SK-N-MC (cell line): Measurements from ENCODE around the gene AKR1C3.
"Not testable (repeated sequence)": the region's sequence is repeated elsewhere in the genome, so short reads cannot be mapped to it uniquely, and the experiment has no call there.

Source experiments
- DNase-seq: peaks from one replicate; pipeline ENCODE4 v3.0.0-alpha.2; 2011; ENCODE audit warnings: low read depth, low spot score
- H3K27ac ChIP-seq: fragments of 200-600 bp; sonication (generic); 2 replicates; pipeline ENCODE4 v1.5.1; 2016; ENCODE audit warnings: mixed run types
- H3K36me3 ChIP-seq: fragments of 200-600 bp; sonication (generic); 2 replicates; pipeline ENCODE4 v1.6.1; 2017; ENCODE audit warnings: antibody characterized with exemption, low read length, mixed read lengths; ENCODE audit not compliant: insufficient read depth
- H3K4me3 ChIP-seq: fragments of 200-600 bp; sonication (generic); 2 replicates; pipeline ENCODE4 v1.5.1; 2016
- H3K9ac ChIP-seq: fragments of 200-600 bp; sonication (generic); 2 replicates; pipeline ENCODE4 v1.8.0; 2017; ENCODE audit warnings: mixed run types, mixed read lengths; ENCODE audit not compliant: insufficient read length
- H3K9me3 ChIP-seq: fragments of 200-600 bp; sonication (generic); 2 replicates; pipeline ENCODE4 v1.6.1; 2017; ENCODE audit warnings: low read depth, mild to moderate bottlenecking, antibody characterized with exemption, low read length, moderate library complexity, mixed read lengths
- EZH2 ChIP-seq: fragments of 200-600 bp; sonication (generic); IDR thresholded peaks from one replicate; pipeline ENCODE4 v1.6.1; 2017; ENCODE audit warnings: antibody characterized with exemption
- FOXP2 ChIP-seq: optimal IDR thresholded peaks from 2 replicates; pipeline ENCODE3; 2011; ENCODE audit warnings: mild to moderate bottlenecking, moderate library complexity; ENCODE audit not compliant: insufficient read depth; ENCODE audit errors: extremely low read length, control extremely low read depth
- POLR2AphosphoS5 ChIP-seq: IDR thresholded peaks from 2 replicates; pipeline ENCODE4 v1.6.1; 2012; ENCODE audit warnings: mild to moderate bottlenecking, low read depth, low read length, borderline replicate concordance

AKR1C3 gene

DNA sequence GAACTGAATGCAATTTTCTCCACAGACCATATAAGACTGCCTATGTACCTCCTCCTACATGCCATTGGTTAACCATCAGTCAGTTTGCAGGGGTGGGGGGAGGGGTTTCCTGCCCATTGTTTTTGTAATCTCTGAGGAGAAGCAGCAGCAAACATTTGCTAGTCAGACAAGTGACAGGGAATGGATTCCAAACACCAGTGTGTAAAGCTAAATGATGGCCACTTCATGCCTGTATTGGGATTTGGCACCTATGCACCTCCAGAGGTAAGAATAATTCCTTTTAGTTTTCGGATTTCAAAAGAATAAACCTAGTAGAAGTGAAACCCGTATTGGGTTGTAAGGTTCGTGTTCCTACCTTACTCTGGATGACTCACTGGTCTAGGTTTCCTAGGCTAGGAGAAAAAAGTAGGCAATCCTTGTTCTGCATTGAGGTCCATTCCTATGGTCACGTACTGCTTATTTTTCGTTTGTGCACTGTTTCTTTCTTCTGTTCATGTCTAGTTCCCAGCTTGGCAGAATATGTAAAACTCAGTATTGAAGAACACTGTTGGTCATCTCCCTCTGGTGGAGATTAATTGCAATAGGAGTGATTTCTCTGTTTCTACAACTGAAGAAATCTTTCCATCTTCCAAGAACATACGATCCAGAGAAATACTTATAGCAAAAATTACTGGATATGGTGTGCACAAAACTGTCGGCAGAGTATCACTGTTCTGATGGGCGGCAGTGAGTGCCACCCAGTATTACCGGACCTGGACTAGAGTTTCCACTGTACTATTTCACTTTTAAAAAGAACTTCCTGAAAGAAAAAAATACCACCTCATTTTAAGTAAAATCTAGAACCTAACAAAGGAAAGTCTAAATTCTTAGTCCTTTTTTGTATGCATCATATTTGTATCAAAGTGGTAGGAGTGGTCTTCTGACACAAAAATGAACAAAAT is at the start of gene AKR1C3:
TSS of gene AKR1C3 (plus strand) at position 150 of the 941 bp plus-strand sequence. CDS start at position 181, 31 bp downstream.
- H3K36me3 ChIP-seq: no peaks in the 10 kb centered on the region
- H3K27ac ChIP-seq: no peak within 1 kb of the TSS
- TF ChIP-seq POLR2AphosphoS5: no peak
- no peak for TF ChIP-seq EZH2
- TF ChIP-seq FOXP2: no peak
- H3K9ac ChIP-seq: no peak within 1 kb of the TSS
- H3K9me3 ChIP-seq: no peaks in the 10 kb centered on the region
- H3K4me3 ChIP-seq: 0 out of 2 replicates have a peak within 1 kb of the TSS, but pooled peaks have one; percentile 9
- DNase-seq: no peak

GRCh38 chr10:5045095-5045494 is 49.1 kb upstream of the AKR1C3 start:
- H3K36me3 ChIP-seq: no peaks in the 10 kb centered on the region
- H3K4me3 ChIP-seq: no peak overlapping the region
- no peak overlapping the region for H3K27ac ChIP-seq
- TF ChIP-seq FOXP2 (no peak), POLR2AphosphoS5 (no peak), EZH2 (no peak)
- no peaks in the 10 kb centered on the region for H3K9me3 ChIP-seq
- no peak for DNase-seq
- H3K9ac ChIP-seq: no peak overlapping the region

- no peaks in the 10 kb centered on the region for H3K36me3 ChIP-seq
These were observed 47.8 kb upstream of the AKR1C3 start for GRCh38 chr10:5046410-5046809.

DNA sequence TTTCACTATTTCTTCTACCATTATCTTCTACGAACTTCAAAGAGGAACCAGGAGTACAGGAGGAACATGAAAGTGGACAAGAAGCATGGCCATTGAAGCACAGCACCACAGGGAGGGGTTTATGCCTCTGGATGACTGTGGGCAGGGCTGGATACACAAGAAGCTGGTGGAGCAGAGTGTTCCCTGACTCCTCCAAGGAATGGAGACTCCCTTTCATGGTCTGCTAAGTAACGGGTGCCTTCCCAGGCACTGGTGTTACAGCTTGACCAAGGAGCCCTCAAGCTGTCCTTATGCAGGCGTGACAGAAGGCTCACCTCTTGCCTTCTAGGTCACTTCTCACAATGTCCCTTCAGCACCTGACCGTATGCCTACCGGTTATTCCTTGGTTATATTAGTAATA is 47.2 kb upstream of the AKR1C3 start:
- not testable (repeated sequence) for H3K9ac ChIP-seq, H3K36me3 ChIP-seq, DNase-seq, H3K27ac ChIP-seq, H3K9me3 ChIP-seq, H3K4me3 ChIP-seq

More at GRCh38 chr10:5046410-5046809, 47.8 kb upstream of the AKR1C3 start:
- H3K9ac ChIP-seq: no peak overlapping the region
- no peak overlapping the region for H3K4me3 ChIP-seq
- no peaks in the 10 kb centered on the region for H3K9me3 ChIP-seq
- no peak for DNase-seq
- no peak overlapping the region for H3K27ac ChIP-seq
- no peak for TF ChIP-seq FOXP2
- TF ChIP-seq POLR2AphosphoS5: no peak
- TF ChIP-seq EZH2: no peak

DNA sequence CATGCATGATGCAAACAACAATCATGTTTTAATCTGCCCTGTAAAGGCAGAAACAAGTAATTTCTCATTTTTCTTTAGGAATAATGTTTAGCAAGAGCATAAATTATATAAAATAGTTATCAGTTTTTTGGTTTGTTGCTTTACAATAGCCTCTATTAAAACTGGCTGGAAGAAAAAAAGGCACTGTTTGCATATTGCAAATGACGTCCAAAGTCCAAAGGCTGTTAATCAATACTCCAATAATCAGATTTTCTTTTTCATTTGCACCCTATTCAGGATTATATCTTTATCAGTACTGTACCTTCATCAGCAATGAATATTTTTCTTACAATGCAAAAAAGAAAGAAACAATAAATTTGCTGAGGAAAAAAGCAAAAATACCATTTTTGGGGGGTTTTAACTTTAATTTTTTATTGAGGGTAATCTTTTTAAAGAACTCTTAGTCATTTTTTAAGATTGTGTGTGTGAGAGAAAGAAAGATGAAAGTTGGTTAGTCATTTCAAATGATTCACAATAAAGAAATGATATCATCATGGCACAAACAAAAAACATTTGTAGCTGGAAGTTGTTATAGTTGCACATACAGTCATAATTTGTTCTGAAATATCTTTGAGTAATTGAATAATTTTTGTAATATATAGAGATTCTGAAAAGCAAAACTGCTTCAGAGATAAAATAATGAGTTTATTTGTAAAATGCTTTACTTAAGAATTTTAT is 46.1 kb upstream of the AKR1C3 start:
- DNase-seq: no peak
- no peak overlapping the region for H3K27ac ChIP-seq
- H3K9me3 ChIP-seq: no peaks in the 10 kb centered on the region
- no peak overlapping the region for H3K9ac ChIP-seq
- TF ChIP-seq FOXP2 (no peak), EZH2 (no peak), POLR2AphosphoS5 (no peak)
- no peaks in the 10 kb centered on the region for H3K36me3 ChIP-seq
- no peak overlapping the region for H3K4me3 ChIP-seq

- H3K27ac ChIP-seq, DNase-seq, H3K9ac ChIP-seq, H3K4me3 ChIP-seq, H3K36me3 ChIP-seq, H3K9me3 ChIP-seq: not testable (repeated sequence)
These were observed 41.2 kb upstream of the AKR1C3 start for GRCh38 chr10:5052951-5053500.

DNA sequence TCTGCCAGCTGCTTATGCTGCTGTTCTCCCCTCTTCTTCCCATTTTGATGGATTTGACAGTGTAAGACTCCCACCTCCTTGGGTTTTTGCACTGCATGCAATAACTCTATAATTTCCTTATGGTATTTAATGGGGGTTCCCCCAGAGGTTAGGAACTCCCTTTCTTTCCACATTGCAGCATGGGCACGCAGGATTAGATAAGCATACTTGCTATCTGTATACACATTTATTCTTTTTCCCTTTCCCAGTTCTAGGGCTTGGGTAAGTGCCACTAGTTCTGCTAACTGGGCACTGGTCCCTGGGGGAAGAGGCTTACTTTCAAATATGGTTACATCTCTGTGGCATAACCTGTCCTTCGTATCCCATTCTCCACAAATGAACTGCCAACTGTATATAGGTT is 39.4 kb upstream of the AKR1C3 start:
- H3K9me3 ChIP-seq, DNase-seq, H3K4me3 ChIP-seq, H3K27ac ChIP-seq, H3K9ac ChIP-seq, H3K36me3 ChIP-seq: not testable (repeated sequence)

DNA sequence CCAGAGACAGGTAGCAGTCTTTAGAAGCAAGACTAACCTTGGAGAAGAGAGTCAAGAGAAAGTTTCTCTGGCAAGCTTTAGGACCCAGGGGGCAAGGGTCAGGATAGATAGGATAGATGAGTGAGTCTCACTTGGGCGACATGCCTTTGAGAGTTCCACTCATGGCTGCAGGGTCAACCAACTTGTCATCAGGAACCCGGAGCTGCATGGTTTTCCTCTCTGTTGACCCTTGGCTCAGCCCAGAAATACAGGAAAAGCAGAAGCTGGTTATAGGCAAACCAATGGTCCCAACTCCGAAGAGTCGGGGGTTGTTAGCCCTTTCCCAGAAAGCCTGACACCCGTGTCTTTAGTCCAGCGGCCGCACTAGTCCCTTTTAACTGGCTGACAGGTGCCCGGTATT is 34.9 kb upstream of the AKR1C3 start:
- H3K9ac ChIP-seq, DNase-seq, H3K4me3 ChIP-seq, H3K27ac ChIP-seq, H3K36me3 ChIP-seq, H3K9me3 ChIP-seq: not testable (repeated sequence)

GRCh38 chr10:5060791-5061190 is 33.4 kb upstream of the AKR1C3 start:
- not testable (repeated sequence) for H3K27ac ChIP-seq, H3K36me3 ChIP-seq, H3K4me3 ChIP-seq, DNase-seq, H3K9me3 ChIP-seq, H3K9ac ChIP-seq
